HCT116 (cell line): ENCODE measurements around the gene NUDT14. TPM values are rescaled to one million over a fixed set of nuclear protein-coding genes. Genes with fewer than 3 reads are reported as not detected.

Experiments used
- ATAC-seq: fragments of 200-7000 bp; cut with Tn5 transposase; 2 replicates; pipeline ENCODE4 v1.9.1; 2020; ENCODE audit warnings: mild to moderate bottlenecking, moderate library complexity
- BruUV-seq: library from RNA; stranded (reverse); fragments of 400-500 nt; replicated peaks from 2 replicates; lab custom pipeline; 2021; lab: Mats Ljungman, UMichigan
- CTCF ChIA-PET: fragments of 300-600 bp; sonication (Branson Sonifier 250); formaldehyde crosslinking; loops from one replicate; lab custom pipeline; 2021; ENCODE audit warnings: antibody characterized with exemption; lab: Charles Lee
- POLR2A ChIA-PET: fragments of 300-600, 350-600 bp; sonication (Branson Sonifier 250); formaldehyde crosslinking; loops from one replicate; lab custom pipeline; 2021; ENCODE audit warnings: antibody characterized with exemption; lab: Charles Lee
- RAD21 ChIA-PET, 2 experiments: fragments of 300-600 bp; sonication (Branson Sonifier 250); formaldehyde crosslinking; loops; one replicate each; lab custom pipeline; 2023; ENCODE audit warnings: low total read pairs in 2 of 2; ENCODE audit not compliant: uncharacterized antibody in 2 of 2, unreplicated experiment in 2 of 2, low non-redundant PET in 1 of 2; lab: Charles Lee
- DNase-seq: peaks from one replicate; pipeline ENCODE4 v3.0.0-alpha.2; 2010; ENCODE audit warnings: low read depth, low spot score
- H2AFZ ChIP-seq: fragments of 200-600 bp; shearing (Covaris generic), sonication (generic); 2 replicates; pipeline ENCODE4 v1.6.1; 2017; ENCODE audit warnings: low read depth, mixed run types, mixed read lengths, antibody characterized with exemption, low read length; ENCODE audit not compliant: poor library complexity, severe bottlenecking
- H3K27ac ChIP-seq: 2 replicates; pipeline ENCODE4 v1.5.1; 2012; ENCODE audit warnings: low read depth, low read length
- H3K27me3 ChIP-seq: fragments of 200-600 bp; sonication (generic); 2 replicates; pipeline ENCODE4 v1.6.1; 2016; ENCODE audit warnings: mixed run types, low read length, mixed read lengths; ENCODE audit not compliant: insufficient read depth
- H3K36me3 ChIP-seq, 2 experiments: fragments of 200-500 bp in 1 of 2; fragments of 200-600 bp in 1 of 2; sonication (Bioruptor generic) in 1 of 2; sonication (generic) in 1 of 2; 2 replicates each; pipeline versions ENCODE4 v1.5.1 to v1.6.1; 2014 to 2016; ENCODE audit warnings: low read length in 2 of 2, inconsistent platforms in 1 of 2, mixed read lengths in 1 of 2, mixed run types in 1 of 2; ENCODE audit not compliant: insufficient read depth in 2 of 2, control insufficient read depth in 1 of 2
- H3K4me1 ChIP-seq, 2 experiments: fragments of 200-600 bp in 1 of 2; sonication (generic) in 1 of 2; 2 replicates each; pipeline versions ENCODE4 v1.5.1 to v1.6.1; 2012 to 2017; ENCODE audit warnings: low read length in 2 of 2, inconsistent platforms in 1 of 2, mild to moderate bottlenecking in 1 of 2, mixed read lengths in 1 of 2, mixed run types in 1 of 2, moderate library complexity in 1 of 2; ENCODE audit not compliant: insufficient read depth in 2 of 2, control insufficient read depth in 1 of 2
- H3K4me2 ChIP-seq: fragments of 200-600 bp; sonication (generic); 2 replicates; pipeline ENCODE4 v1.6.1; 2017; ENCODE audit warnings: mixed run types, low read length, mixed read lengths
- H3K4me3 ChIP-seq, 2 experiments: fragments of 200-600 bp in 1 of 2; sonication (generic) in 1 of 2; replicated peaks in 1 of 2; 2 replicates each; pipeline ENCODE4 v1.5.1; 2011 to 2016; ENCODE audit warnings: low read length in 2 of 2, control low read depth in 1 of 2, low read depth in 1 of 2, mild to moderate bottlenecking in 1 of 2, mixed read lengths in 1 of 2, mixed run types in 1 of 2
- H3K79me2 ChIP-seq: fragments of 200-600 bp; sonication (generic); 2 replicates; pipeline ENCODE4 v1.6.1; 2017; ENCODE audit warnings: mild to moderate bottlenecking, mixed run types, low read length, moderate library complexity, mixed read lengths; ENCODE audit not compliant: insufficient read depth
- H3K9ac ChIP-seq: fragments of 200-600 bp; sonication (generic); 2 replicates; pipeline ENCODE4 v1.6.1; 2016; ENCODE audit warnings: low read length, mixed read lengths
- H3K9me2 ChIP-seq: fragments of 200-600 bp; sonication (generic), shearing (Covaris generic); 2 replicates; pipeline ENCODE4 v1.6.1; 2017; ENCODE audit warnings: mixed run types, mild to moderate bottlenecking, moderate library complexity; ENCODE audit not compliant: insufficient read depth
- H3K9me3 ChIP-seq, 2 experiments: fragments of 200-500 bp in 1 of 2; fragments of 200-600 bp in 1 of 2; sonication (Bioruptor generic) in 1 of 2; sonication (generic) in 1 of 2; 2 replicates each; pipeline ENCODE4 v1.6.1; 2014 to 2017; ENCODE audit warnings: low read length in 2 of 2, mixed read lengths in 2 of 2, inconsistent platforms in 1 of 2, low read depth in 1 of 2, mild to moderate bottlenecking in 1 of 2, mixed run types in 1 of 2, moderate library complexity in 1 of 2; ENCODE audit not compliant: control insufficient read depth in 1 of 2, insufficient read depth in 1 of 2
- H4K20me1 ChIP-seq: fragments of 200-600 bp; sonication (generic), shearing (Covaris generic); 2 replicates; pipeline ENCODE4 v1.6.1; 2017; ENCODE audit warnings: mixed run types, mild to moderate bottlenecking, moderate library complexity; ENCODE audit not compliant: insufficient read depth
- CBX3 ChIP-seq: IDR thresholded peaks from 2 replicates; pipeline ENCODE4 v1.6.1; 2012; ENCODE audit warnings: low read depth
- CEBPB ChIP-seq: IDR thresholded peaks from 2 replicates; pipeline ENCODE4 v1.6.1; 2012; ENCODE audit warnings: low read depth
- EZH2 ChIP-seq: fragments of 200-600 bp; sonication (generic); IDR thresholded peaks from 2 replicates; pipeline ENCODE4 v1.6.1; 2017; ENCODE audit warnings: antibody characterized with exemption, mixed run types
- EZH2phosphoT487 ChIP-seq: fragments of 200-600 bp; IDR thresholded peaks from 2 replicates; pipeline ENCODE4 v1.6.1; 2018; ENCODE audit warnings: antibody characterized with exemption, borderline replicate concordance
- JUND ChIP-seq: IDR thresholded peaks from 2 replicates; pipeline ENCODE4 v1.6.1; 2012
- POLR2AphosphoS5 ChIP-seq: IDR thresholded peaks from 2 replicates; pipeline ENCODE4 v1.6.1; 2011; ENCODE audit warnings: mild to moderate bottlenecking, low read depth, low read length, moderate library complexity
- TCF7L2 ChIP-seq: IDR thresholded peaks from 2 replicates; pipeline ENCODE4 v1.7.0; 2011; ENCODE audit warnings: borderline replicate concordance, inconsistent platforms; ENCODE audit not compliant: insufficient read depth, insufficient read length; ENCODE audit errors: extremely low read depth
- YY1 ChIP-seq: IDR thresholded peaks from 2 replicates; pipeline ENCODE4 v1.6.1; 2011; ENCODE audit warnings: low read length, low read depth, moderate library complexity, mild to moderate bottlenecking; ENCODE audit not compliant: insufficient replicate concordance; ENCODE audit errors: extremely low read depth
- intact Hi-C: fragments of 100-400 bp; cut with micrococcal nuclease; formaldehyde crosslinking; loops from 2 replicates; pipeline ENCODE4 v1.10.0; 2022
- total RNA-seq: library from RNA; stranded (reverse); gene quantifications from one replicate; pipeline ENCODE4 v1.2.1, GENCODE V29; 2021; ENCODE audit not compliant: unreplicated experiment
- TF ChIP-seq, protein P1 (sequence below): IDR thresholded peaks from 2 replicates; pipeline ENCODE4 v1.6.1; 2012
- TF ChIP-seq, protein P2 (sequence below): IDR thresholded peaks from 2 replicates; pipeline ENCODE4 v1.6.1; 2012; ENCODE audit warnings: low read depth
- TF ChIP-seq, protein P3 (sequence below), 3 experiments: fragments of 200-600 bp in 1 of 3; sonication (generic) in 1 of 3; IDR thresholded peaks in 2 of 3; conservative IDR thresholded peaks in 1 of 3; 2 replicates each; pipeline ENCODE4 v1.5.1; 2012 to 2017; ENCODE audit warnings: low read depth in 2 of 3, low read length in 2 of 3, antibody characterized with exemption in 1 of 3, borderline replicate concordance in 1 of 3, control low read depth in 1 of 3, mild to moderate bottlenecking in 1 of 3, mixed read lengths in 1 of 3, mixed run types in 1 of 3, moderate library complexity in 1 of 3; ENCODE audit not compliant: insufficient read depth in 1 of 3

NUDT14 gene
- total RNA-seq, 1 experiment from 2014 or later, result 56.1 TPM

DNA sequence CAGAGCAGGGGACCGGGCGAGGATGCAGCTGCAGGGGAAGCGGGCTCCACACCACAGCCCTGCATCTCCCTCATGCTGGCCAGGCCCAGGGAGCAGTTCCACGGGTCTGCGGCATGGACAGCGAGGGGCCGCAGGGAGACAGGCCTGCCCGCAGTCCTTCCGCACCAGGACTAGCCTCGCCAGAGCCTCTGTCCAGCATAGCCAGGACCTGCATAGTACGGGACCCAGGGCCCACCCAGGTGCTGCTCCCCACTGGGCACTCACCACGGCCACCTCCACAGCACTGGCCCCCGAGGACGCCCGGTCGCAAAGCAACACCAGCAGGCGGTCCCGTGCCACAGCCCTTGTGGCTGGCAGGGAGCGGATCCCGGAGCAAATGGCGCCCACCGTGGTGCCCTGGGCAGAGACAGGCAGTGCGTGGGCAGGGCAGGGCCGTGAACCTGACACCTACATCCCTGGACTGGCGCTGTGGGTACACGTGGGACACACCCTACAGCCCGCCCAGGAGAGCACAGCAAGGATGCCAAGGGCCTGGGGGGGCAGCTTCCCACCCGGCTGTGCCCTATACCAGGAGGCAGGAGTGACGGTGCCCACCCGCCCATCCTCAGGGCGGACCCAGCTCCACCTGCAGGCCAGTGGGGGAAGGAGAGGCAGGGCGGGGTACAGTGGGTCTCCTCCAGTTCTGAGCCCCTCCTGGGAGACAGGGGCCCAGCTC, 36.3 kb downstream of the NUDT14 start:
- CTCF ChIA-PET, result no interaction called here
- H3K4me2 ChIP-seq, result no peak overlapping the region
- DNase-seq, result no peak

DNA sequence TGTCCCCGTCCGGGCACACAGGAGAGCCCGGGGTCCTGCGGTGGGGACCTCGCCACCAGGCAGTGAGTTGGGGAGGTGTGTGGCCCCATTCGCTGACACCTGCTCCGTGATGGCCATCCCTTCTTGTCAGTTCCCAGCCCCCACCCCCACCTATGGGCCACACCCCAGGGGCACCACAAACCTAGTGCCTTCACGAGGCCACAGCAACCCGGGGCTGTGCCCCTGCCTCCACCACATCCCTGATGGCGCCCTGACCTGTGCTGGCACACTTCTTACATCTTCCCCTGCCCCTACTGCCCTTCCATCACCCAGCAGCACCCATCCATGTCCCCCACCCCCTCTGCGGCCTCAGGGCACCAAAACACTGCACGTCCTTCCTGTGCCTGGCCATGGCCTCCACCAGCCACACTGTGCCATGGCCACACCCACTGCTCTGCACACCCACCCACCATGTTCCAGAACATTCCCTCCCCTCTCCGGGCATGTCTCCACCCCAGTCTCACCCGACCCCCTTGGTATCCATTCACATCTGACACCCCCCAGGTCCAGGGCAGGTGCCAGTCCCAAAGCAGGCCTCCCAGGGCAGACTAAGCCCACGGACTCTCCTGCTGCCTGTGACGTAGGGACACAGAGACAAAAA, 37.0 kb downstream of the NUDT14 start:
- Histone ChIP-seq H3K36me3 (peaks cover 7 to 25% of the 10 kb centered on the region in 2 experiments; a peak in 3 of 4 replicates), H2AFZ (no peak overlapping the region), H3K4me3 (no peak overlapping the region), H3K27ac (no peak overlapping the region), H3K79me2 (no peaks in the 10 kb centered on the region), H3K4me2 (no peak overlapping the region), H3K9ac (no peak overlapping the region), H3K4me1 (no peaks in the 10 kb centered on the region), H3K9me3 (no peaks in the 10 kb centered on the region), H3K27me3 (no peaks in the 10 kb centered on the region), H4K20me1 (no peaks in the 10 kb centered on the region), H3K9me2 (no peaks in the 10 kb centered on the region)
- ATAC-seq, result no peak
- RAD21 ChIA-PET, result no interaction called here
- POLR2A ChIA-PET, result no interaction called here
- DNase-seq, result no peak
- intact Hi-C loops, result no loop called here
- CTCF ChIA-PET, result no interaction called here
- BruUV-seq, result no TSS peak
- TF ChIP-seq, protein P1, sequence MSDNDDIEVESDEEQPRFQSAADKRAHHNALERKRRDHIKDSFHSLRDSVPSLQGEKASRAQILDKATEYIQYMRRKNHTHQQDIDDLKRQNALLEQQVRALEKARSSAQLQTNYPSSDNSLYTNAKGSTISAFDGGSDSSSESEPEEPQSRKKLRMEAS, result no peak
- no peak for TF ChIP-seq EZH2phosphoT487
- no peak for TF ChIP-seq JUND
- TF ChIP-seq YY1, result no peak
- TF ChIP-seq, protein P2, sequence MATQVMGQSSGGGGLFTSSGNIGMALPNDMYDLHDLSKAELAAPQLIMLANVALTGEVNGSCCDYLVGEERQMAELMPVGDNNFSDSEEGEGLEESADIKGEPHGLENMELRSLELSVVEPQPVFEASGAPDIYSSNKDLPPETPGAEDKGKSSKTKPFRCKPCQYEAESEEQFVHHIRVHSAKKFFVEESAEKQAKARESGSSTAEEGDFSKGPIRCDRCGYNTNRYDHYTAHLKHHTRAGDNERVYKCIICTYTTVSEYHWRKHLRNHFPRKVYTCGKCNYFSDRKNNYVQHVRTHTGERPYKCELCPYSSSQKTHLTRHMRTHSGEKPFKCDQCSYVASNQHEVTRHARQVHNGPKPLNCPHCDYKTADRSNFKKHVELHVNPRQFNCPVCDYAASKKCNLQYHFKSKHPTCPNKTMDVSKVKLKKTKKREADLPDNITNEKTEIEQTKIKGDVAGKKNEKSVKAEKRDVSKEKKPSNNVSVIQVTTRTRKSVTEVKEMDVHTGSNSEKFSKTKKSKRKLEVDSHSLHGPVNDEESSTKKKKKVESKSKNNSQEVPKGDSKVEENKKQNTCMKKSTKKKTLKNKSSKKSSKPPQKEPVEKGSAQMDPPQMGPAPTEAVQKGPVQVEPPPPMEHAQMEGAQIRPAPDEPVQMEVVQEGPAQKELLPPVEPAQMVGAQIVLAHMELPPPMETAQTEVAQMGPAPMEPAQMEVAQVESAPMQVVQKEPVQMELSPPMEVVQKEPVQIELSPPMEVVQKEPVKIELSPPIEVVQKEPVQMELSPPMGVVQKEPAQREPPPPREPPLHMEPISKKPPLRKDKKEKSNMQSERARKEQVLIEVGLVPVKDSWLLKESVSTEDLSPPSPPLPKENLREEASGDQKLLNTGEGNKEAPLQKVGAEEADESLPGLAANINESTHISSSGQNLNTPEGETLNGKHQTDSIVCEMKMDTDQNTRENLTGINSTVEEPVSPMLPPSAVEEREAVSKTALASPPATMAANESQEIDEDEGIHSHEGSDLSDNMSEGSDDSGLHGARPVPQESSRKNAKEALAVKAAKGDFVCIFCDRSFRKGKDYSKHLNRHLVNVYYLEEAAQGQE, result no peak
- TF ChIP-seq POLR2AphosphoS5, result no peak
- TF ChIP-seq CBX3, result no peak
- no peak for TF ChIP-seq TCF7L2
- TF ChIP-seq EZH2, result no peak

More for the DNA sequence above, 36.3 kb downstream of the NUDT14 start:
- TF ChIP-seq, protein P3, sequence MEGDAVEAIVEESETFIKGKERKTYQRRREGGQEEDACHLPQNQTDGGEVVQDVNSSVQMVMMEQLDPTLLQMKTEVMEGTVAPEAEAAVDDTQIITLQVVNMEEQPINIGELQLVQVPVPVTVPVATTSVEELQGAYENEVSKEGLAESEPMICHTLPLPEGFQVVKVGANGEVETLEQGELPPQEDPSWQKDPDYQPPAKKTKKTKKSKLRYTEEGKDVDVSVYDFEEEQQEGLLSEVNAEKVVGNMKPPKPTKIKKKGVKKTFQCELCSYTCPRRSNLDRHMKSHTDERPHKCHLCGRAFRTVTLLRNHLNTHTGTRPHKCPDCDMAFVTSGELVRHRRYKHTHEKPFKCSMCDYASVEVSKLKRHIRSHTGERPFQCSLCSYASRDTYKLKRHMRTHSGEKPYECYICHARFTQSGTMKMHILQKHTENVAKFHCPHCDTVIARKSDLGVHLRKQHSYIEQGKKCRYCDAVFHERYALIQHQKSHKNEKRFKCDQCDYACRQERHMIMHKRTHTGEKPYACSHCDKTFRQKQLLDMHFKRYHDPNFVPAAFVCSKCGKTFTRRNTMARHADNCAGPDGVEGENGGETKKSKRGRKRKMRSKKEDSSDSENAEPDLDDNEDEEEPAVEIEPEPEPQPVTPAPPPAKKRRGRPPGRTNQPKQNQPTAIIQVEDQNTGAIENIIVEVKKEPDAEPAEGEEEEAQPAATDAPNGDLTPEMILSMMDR (IDR thresholded peaks at IDR 0.05 in 2 of 3, conservative IDR thresholded peaks at IDR 0.05 in 1 of 3; ENCODE audit: borderline replicate concordance in 1 of 3, insufficient read depth in 1 of 3, low read depth in 2 of 3, low read length in 2 of 3), result peak in 1 of 3 experiments; percentile 14; a peak in 2 of 6 replicates
- TF ChIP-seq CEBPB, result no peak
- Histone ChIP-seq H3K36me3 (peaks cover 7 to 25% of the 10 kb centered on the region in 2 experiments; a peak in 3 of 4 replicates), H2AFZ (no peak overlapping the region), H3K27me3 (no peaks in the 10 kb centered on the region), H3K27ac (no peak overlapping the region), H3K9me2 (no peaks in the 10 kb centered on the region), H3K79me2 (no peaks in the 10 kb centered on the region), H4K20me1 (no peaks in the 10 kb centered on the region), H3K4me1 (no peaks in the 10 kb centered on the region), H3K9me3 (no peaks in the 10 kb centered on the region), H3K4me3 (no peak overlapping the region), H3K9ac (no peak overlapping the region)
- ATAC-seq, result peak; percentile 31; the same call in 1 of the 2 replicates
- intact Hi-C loops, result no loop called here
- RAD21 ChIA-PET, result no interaction called here
- BruUV-seq, result no TSS peak
- POLR2A ChIA-PET, result no interaction called here
